HEK293 (cell line): ENCODE data around the gene PLP1.

Experiments
- CTCF ChIA-PET: fragments of 350-600 bp; formaldehyde crosslinking; extraction: SDS; loops from one replicate; lab custom pipeline; 2021; ENCODE audit warnings: antibody characterized with exemption; lab: Yijun Ruan, JAX
- POLR2A ChIA-PET: fragments of 300-600 bp; formaldehyde crosslinking; extraction: SDS; loops from one replicate; lab custom pipeline; 2020; ENCODE audit warnings: antibody characterized with exemption, inconsistent platforms; lab: Yijun Ruan, JAX
- H3K27ac ChIP-seq: fragments of 200-500 bp; sonication (Bioruptor generic); 2 replicates; pipeline ENCODE4 v1.5.1; 2014; ENCODE audit warnings: low read depth, low read length, control low read depth, inconsistent platforms; ENCODE audit errors: extremely low read depth
- H3K36me3 ChIP-seq, 2 experiments: fragments of 200-500 bp in 1 of 2; sonication (Bioruptor generic) in 1 of 2; 1 replicate in 1 of 2; 2 replicates in 1 of 2; pipeline ENCODE4 v1.5.1; 2014 to 2017; ENCODE audit warnings: inconsistent platforms in 2 of 2, low read length in 2 of 2; ENCODE audit not compliant: control insufficient read depth in 2 of 2, insufficient read depth in 1 of 2
- H3K4me1 ChIP-seq: fragments of 200-500 bp; sonication (Bioruptor generic); 2 replicates; pipeline ENCODE4 v1.5.1; 2014; ENCODE audit warnings: mild to moderate bottlenecking, low read length, inconsistent platforms; ENCODE audit not compliant: control insufficient read depth, insufficient read depth
- H3K4me3 ChIP-seq: 2 replicates; pipeline ENCODE4 v1.5.1; 2011; ENCODE audit warnings: low read depth, mild to moderate bottlenecking, control low read depth, low read length, moderate library complexity
- H3K9me3 ChIP-seq: fragments of 200-500 bp; sonication (Bioruptor generic); 2 replicates; pipeline ENCODE4 v1.5.1; 2014; ENCODE audit warnings: low read depth, low read length, inconsistent platforms; ENCODE audit not compliant: control insufficient read depth, insufficient read depth
- ZNF214 ChIP-seq: fragments of 450-650 bp; formaldehyde crosslinking; IDR thresholded peaks from 2 replicates; pipeline ENCODE4 v1.5.1; 2017; ENCODE audit warnings: missing biosample characterization, mild to moderate bottlenecking, missing genetic modification characterization, borderline replicate concordance

The PLP1 gene

GRCh38 chrX:103839404-103839803, 62.8 kb downstream of the PLP1 start:
- TF ChIP-seq ZNF214 (tag by site-specific recombination) = no peak
- no peaks in the 10 kb centered on the region for H3K36me3 ChIP-seq
- no peaks in the 10 kb centered on the region for H3K9me3 ChIP-seq
- ChIA-PET CTCF (interaction anchor here (1.0 kb wide), 1 partner anchor 297 kb away, joined by 3 read pairs; no protein-coding TSS in a partner anchor), POLR2A (no interaction called here)
- no peak overlapping the region for H3K27ac ChIP-seq
- H3K4me1 ChIP-seq = no peaks in the 10 kb centered on the region
- H3K4me3 ChIP-seq = no peak overlapping the region
